Activated effector memory CD4-positive, alpha-beta T cell treated with Interleukin-2 at 50 U/mL for 16 hours (primary cell): ENCODE measurements around the gene IKZF3.

ENCODE experiments used
- DNase-seq: peaks from one replicate; pipeline ENCODE4 v3.0.0-alpha.2; 2020

Gene IKZF3

GRCh38 chr17:39814497-39814896, 49.6 kb downstream of the IKZF3 start:
- no peak for DNase-seq

DNA sequence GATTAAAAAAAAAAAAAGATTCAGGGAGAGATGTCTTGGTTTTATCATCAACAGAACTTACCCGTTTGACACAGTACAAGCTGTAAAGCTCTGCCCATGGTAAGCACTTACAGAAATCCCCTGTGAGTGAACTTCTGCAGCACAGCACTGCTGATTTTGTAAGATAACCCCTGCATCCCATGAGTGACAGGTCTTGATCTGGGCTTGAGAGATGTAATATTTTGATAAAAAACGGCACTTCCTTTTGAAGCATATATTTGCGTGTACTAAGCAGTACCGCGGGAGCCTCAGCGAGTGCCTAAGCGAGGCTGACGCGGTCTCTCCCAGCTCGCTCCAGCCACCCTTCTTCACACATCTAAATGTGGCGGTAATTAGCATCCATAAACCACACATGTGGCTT, 50.5 kb downstream of the IKZF3 start:
- peak; percentile 47 for DNase-seq

DNA sequence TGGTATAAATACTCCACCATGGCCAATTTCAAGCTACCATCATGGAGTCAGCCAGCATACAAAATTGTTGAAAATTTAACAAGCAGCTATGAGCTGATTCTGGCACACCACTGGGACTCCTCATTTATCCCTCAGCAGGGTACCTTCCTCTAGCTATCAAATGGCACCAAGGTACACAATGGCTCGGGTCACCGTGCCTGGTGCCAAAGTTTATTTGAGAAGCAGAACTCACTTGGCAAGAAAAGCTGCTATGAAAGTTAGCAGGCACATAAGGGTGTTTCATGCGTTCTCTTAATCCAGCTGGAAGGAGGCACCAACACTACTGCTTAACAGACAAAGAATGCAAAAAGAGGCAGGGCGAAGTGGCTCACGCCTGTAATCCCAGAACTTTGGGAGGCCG, 51.6 kb downstream of the IKZF3 start:
- DNase-seq, result no peak

GRCh38 chr17:39810939-39811728, 53.0 kb downstream of the IKZF3 start:
- no peak for DNase-seq

DNA sequence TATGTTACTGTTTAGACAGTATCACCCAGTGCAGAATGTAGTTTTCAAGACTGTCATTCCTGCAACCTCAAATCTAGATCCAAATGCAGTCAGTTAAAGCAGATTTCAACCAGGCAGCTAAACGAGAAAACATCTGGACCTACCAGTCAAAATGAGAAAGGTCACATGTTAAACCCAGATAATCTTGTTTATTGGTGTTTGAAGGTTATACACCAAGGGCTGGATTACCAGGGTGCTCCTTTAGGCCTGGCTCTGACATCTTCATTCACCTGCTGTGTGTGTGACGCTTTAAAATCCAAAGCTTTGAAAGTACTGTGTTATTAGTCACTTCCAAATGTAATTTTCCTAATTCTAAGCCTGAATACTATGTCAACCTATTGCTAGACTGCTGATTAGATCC, 54.9 kb downstream of the IKZF3 start:
- DNase-seq, result no peak

DNA sequence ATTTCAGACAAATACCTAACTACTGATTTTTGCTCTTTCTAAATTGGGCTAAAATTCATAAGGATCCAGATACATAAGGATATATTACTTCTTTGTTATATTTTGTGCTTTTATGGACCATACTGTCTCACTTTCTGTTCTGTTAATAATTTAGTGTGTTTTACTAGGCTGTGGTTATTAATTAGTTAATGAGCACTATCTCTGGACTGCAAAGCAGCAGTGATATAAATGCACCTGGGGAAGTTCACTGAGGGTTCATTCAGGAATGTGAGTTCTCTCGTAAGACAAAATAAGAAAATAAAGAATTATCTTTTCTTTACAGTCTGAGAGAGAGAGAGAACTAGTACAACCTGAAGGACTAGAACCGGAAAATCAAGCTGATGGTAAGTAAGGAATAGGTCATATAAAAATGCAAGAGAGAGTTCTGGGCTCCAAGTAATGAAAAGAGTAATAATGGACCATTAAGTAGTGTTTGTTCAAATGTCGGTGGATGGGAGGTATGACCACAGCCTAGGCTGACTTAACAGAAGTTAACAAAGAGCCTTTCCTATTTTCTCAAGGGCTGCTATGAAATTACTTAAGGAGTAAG, 55.6 kb downstream of the IKZF3 start:
- DNase-seq, result no peak

GRCh38 chr17:39804839-39805238, 59.3 kb downstream of the IKZF3 start:
- DNase-seq, result no peak

- DNase-seq, result no peak
These were observed 63.1 kb downstream of the IKZF3 start for GRCh38 chr17:39801055-39801454.

- DNase-seq, result peak; percentile 30
These were observed 63.6 kb downstream of the IKZF3 start for GRCh38 chr17:39800540-39800939.

DNA sequence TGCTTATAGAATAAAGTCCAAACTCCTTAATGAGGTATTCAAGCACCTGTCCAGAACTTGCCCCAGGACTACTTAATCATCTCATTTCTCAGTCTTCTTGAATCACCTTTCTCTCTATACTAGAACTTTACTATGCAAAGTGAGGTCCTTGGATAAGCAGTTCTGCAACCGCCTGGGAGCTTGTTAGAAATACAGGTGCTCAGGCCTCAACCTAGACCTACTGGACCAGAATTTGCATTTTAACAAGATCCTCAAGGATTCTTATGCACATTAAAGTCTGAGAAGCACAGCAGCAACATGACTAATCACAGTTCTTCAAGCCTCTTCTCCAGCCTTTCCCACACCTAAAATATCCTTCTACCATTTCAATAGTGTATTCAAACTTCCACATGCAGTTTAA, 64.7 kb downstream of the IKZF3 start:
- no peak for DNase-seq

DNA sequence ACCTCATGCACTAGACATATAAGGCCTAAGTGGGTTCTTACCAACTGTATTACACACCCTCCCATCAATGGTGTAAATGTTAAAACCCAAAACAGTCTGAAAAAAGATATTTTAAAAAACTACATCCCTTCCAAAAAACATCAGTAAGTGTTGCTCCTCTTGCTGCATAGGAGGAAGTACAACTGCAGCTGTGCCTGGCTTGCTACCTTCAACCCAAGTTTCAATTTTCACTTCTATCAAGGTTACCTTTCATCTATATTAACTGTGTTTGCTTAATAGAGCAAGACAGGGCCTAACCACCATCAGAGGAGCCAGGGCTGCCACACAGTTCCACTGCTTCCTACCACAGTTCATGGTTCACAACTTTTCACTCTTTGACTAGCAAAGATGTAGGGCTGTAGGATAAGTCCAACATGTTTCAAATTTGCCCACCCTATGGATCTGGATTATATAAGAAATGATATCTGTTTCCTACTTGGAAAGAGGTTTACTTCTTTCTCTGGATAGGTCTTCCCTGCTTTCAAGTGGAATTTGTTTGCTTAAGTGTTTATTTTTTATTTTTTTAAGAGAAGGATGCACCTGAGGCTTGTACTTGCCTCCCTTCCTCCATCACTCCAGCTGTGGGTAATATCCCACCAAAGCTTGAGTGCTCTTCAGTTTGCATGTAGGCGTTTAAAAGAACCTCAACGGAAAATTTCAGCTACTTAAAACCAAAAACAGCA, 69.7 kb downstream of the IKZF3 start:
- DNase-seq, result no peak

- DNase-seq, result no peak
These were observed 70.7 kb downstream of the IKZF3 start for GRCh38 chr17:39793301-39793872.

- no peak for DNase-seq
These were observed 71.4 kb downstream of the IKZF3 start for GRCh38 chr17:39792526-39793221.

- DNase-seq, result no peak
These were observed 72.8 kb downstream of the IKZF3 start for GRCh38 chr17:39791111-39791992.

GRCh38 chr17:39787743-39788484, 76.2 kb downstream of the IKZF3 start:
- no peak for DNase-seq

GRCh38 chr17:39787041-39787440, 77.1 kb downstream of the IKZF3 start:
- DNase-seq, result no peak

DNA sequence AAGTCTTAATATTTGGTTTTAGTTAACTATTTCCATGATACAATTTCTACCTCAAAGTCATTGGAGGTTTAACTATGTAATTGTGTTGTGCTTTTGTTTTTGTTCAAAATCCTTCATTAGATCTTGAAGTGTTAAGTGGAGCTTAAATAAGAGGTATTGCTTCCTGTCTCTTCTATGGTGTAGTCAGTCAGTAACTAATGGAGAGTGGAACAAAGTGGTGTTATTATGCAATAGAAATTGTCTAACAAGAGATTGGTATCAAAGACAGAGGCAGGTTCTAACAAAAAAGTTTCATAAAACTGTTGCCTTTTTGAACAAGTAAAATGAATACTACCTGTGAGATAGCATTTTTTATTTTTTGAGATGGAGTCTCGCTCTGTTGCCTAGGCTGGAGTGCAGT, 81.1 kb downstream of the IKZF3 start:
- DNase-seq, result no peak

GRCh38 chr17:39782481-39782880, 81.6 kb downstream of the IKZF3 start:
- no peak for DNase-seq

- no peak for DNase-seq
These were observed 82.3 kb downstream of the IKZF3 start for GRCh38 chr17:39781861-39782213.

GRCh38 chr17:39781031-39781860, 82.9 kb downstream of the IKZF3 start:
- no peak for DNase-seq
